ENCODE measurements around the gene CABP2. TPM values are rescaled to one million over a fixed set of nuclear protein-coding genes. Genes with fewer than 3 reads are reported as not detected.
"Not testable (repeated sequence)": the region's sequence is repeated elsewhere in the genome, so short reads cannot be mapped to it uniquely, and the experiment has no call there.

Gene CABP2
- total and polyA plus RNA-seq, 5 donors = not detected

DNA sequence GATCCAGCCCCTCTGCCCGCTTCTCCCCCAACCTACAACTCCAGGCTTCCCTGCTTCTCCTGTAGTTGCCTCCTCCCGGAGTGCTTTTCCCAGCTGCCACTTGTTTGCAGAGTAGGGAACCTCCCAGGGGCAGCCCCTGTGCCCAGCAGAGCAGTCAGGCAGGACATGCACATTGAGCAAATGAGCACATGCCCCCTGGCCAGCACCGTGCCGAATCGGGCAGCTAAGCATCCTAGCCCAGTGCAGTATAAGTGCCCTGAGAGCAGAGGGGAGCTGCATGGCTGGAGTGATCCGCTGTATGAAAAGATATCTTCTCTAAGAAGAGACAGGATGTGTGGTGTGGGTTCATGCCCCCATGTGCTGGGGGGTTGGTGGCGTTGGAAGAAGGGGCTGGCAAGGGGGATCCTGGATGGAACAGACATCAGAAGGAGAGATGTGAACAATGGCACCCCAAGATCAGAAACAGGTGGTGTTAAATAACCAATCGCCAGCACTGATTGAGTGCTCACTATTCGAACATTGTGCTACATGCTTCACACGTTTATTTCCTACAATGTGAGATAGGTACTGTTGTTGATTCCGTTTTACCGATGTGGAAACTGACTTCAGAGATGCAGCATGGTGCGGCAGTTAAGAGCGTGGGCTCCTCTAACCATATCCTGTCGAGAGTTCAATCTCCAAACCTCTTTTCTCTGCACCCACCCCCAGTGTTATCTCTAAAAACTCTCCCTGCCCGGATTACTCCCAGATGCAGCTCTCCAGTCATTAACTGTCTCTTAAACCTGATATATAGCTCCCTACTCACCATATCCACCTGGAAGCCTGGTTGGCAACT is 39.2 kb downstream of the CABP2 start:
- H3K4me1 ChIP-seq (ENCODE audit: control insufficient read depth, insufficient read depth, low read length) = peaks cover 14% of the 10 kb centered on the region
- no peak overlapping the region for H3K4me3 ChIP-seq (ENCODE audit: low read length)
- ATAC-seq (no peak), DNase-seq (peak in 1 of 3 donors; percentile 30)
- WGBS = 85% methylated on average over 16 of the region's 16 CpGs
- H3K27ac ChIP-seq (ENCODE audit: low read length) = no peak overlapping the region
- H3K9me3 ChIP-seq (ENCODE audit: control insufficient read depth, low read length) = no peaks in the 10 kb centered on the region
- intact Hi-C loops (cut with DNase I) = no loop called here
- no peaks in the 10 kb centered on the region for H3K27me3 ChIP-seq (ENCODE audit: control insufficient read depth, insufficient read depth)

DNA sequence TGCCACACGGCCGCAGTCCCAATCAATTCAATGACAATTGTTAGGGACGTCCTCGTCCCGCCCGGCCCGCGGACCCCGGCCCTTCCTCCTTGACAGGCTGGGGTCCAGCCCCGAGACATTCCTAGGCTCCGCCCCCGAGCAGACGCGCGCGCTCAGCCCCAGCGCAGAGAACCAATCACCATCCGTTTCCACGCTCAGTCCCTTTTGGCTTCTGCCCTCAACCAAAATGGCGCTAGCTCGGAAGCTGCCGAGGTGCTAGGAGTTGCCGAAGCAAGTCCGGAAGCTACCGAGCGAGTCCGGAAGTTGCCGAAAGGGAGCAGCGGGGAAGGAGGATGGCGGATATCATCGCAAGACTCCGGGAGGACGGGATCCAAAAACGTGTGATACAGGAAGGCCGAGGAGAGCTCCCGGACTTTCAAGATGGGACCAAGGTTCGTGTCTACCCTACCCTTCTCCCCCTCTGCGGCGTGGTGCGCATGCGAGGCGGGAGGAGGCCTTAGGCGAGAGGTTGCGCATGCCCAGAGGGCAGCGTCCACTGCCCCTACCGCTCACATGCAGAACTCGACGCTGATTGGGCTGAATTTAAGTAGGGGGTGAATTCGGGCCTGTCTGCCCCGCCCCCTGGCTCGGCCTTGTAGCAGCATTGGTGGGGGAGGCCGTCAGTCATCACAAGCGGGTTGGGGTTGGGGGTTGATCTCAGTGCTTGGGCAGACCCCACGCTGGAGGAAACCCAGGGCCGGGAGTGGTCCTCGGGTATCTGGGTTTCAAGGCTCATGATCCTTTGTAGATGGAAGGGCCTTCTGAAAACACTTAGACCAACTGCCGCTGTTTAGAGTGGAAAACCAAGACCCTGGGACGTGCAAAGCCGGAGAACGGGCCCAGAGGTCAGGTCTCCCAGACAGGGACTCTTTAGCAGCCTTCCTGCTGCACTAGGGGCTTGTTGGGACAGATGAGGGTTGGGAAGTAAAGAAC is 40.1 kb downstream of the CABP2 start, which contains the start of gene AIP:
TSS of gene AIP (plus strand) at position 200 of the 972 bp plus-strand sequence. CDS start at position 333, 133 bp downstream.
- intact Hi-C loops (cut with DNase I) = no loop called here
- ATAC-seq = peak; percentile 99
- peak within 1 kb of the TSS; percentile 56 for H3K4me3 ChIP-seq (ENCODE audit: low read length)
- peak; percentile 98 to 99 (median 99) for DNase-seq
- H3K4me1 ChIP-seq (ENCODE audit: control insufficient read depth, insufficient read depth, low read length) = peaks cover 14% of the 10 kb centered on the region
- no peaks in the 10 kb centered on the region for H3K27me3 ChIP-seq (ENCODE audit: control insufficient read depth, insufficient read depth)
- H3K9me3 ChIP-seq (ENCODE audit: control insufficient read depth, low read length) = no peaks in the 10 kb centered on the region
- H3K27ac ChIP-seq (ENCODE audit: low read length) = peak within 1 kb of the TSS; percentile 78
- WGBS = 9% methylated on average over 60 of the region's 60 CpGs

DNA sequence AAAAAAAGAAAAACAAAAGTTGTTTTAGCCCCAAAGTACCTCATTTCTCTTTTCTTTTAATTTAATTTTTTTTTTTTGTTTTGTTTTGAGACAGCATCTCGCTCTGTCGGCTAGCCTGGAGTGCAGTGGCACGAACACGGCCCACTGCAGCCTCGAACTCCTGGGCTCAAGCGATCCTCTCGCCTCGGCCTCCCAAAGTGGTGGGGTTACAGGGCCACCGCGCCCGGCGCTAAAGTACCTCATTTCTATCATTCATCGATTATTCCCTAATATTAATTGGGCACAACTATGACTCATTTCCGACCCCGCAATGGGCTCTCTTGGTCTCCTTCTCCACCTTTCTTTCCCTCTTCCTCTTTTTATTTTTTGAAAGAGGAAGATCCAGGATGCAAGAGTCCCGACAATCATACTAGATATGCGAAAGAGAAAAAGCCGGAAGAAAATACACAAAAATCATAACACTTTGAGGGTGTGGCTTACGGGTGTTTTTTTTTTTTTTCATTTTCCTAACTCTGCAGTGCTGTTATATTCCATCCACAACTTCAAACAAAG is 40.9 kb downstream of the CABP2 start:
- ATAC-seq = peak; percentile 1 to 5
- peaks cover 14% of the 10 kb centered on the region for H3K4me1 ChIP-seq (ENCODE audit: control insufficient read depth, insufficient read depth, low read length)
- H3K9me3 ChIP-seq (ENCODE audit: control insufficient read depth, low read length) = no peaks in the 10 kb centered on the region
- H3K27me3 ChIP-seq (ENCODE audit: control insufficient read depth, insufficient read depth) = no peaks in the 10 kb centered on the region
- H3K4me3 ChIP-seq (ENCODE audit: low read length) = peak overlapping the region; percentile 56
- peak overlapping the region; percentile 76 for H3K27ac ChIP-seq (ENCODE audit: low read length)
- peak in 2 of 3 donors; percentile 51 to 70 for DNase-seq
- intact Hi-C loops (cut with DNase I) = no loop called here
- whole genome bisulfite sequencing = 52% methylated on average over 19 of the region's 19 CpGs

DNA sequence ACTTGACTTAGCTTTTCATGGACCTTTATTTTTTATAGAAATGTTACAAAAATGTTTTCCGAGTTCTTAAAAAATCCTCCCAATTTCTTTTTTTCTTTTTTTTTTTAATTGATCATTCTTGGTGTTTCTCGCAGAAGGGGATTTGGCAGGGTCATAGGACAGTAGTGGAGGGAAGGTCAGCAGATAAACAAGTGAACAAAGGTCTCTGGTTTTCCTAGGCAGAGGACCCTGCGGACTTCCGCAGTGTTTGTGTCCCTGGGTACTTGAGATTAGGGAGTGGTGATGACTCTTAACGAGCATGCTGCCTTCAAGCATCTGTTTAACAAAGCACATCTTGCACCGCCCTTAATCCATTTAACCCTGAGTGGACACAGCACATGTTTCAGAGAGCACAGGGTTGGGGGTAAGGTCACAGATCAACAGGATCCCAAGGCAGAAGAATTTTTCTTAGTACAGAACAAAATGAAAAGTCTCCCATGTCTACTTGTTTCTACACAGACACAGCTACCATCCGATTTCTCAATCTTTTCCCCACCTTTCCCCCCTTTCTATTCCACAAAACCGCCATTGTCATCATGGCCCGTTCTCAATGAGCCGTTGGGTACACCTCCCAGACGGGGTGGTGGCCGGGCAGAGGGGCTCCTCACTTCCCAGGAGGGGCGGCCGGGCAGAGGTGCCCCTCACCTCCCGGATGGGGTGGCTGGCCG is 45.7 kb downstream of the CABP2 start:
- H3K4me3 ChIP-seq (ENCODE audit: low read length); ATAC-seq; H3K4me1 ChIP-seq (ENCODE audit: control insufficient read depth, insufficient read depth, low read length); H3K9me3 ChIP-seq (ENCODE audit: control insufficient read depth, low read length); H3K27ac ChIP-seq (ENCODE audit: low read length); H3K27me3 ChIP-seq (ENCODE audit: control insufficient read depth, insufficient read depth); intact Hi-C loops (cut with DNase I): not testable (repeated sequence)
- peak in 1 of 3 donors; percentile 17 for DNase-seq
- 87% methylated on average over 12 of the region's 16 CpGs for WGBS

DNA sequence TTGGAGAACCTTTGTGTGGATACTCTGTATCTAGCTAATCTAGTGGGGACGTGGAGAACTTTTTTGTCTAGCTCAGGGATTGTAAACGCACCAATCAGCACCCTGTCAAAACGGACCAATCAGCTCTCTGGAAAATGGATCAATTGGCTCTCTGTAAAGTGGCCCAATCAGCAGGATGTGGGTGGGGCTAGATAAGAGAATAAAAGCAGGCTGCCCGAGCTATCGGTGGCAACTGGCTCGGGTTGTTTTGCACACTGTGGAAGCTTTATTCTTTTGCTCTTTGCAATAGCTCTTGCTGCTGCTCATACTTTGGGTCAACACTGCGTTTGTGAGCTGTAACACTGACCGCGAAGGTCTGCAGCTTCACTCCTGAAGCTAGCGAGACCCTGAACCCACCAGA is 46.6 kb downstream of the CABP2 start:
- ATAC-seq; H3K4me3 ChIP-seq (ENCODE audit: low read length); H3K27me3 ChIP-seq (ENCODE audit: control insufficient read depth, insufficient read depth); intact Hi-C loops (cut with DNase I); H3K27ac ChIP-seq (ENCODE audit: low read length); H3K4me1 ChIP-seq (ENCODE audit: control insufficient read depth, insufficient read depth, low read length); H3K9me3 ChIP-seq (ENCODE audit: control insufficient read depth, low read length): not testable (repeated sequence)
- DNase-seq = peak in 1 of 3 donors; percentile 7
- WGBS = 77% methylated on average over 10 of the region's 10 CpGs

DNA sequence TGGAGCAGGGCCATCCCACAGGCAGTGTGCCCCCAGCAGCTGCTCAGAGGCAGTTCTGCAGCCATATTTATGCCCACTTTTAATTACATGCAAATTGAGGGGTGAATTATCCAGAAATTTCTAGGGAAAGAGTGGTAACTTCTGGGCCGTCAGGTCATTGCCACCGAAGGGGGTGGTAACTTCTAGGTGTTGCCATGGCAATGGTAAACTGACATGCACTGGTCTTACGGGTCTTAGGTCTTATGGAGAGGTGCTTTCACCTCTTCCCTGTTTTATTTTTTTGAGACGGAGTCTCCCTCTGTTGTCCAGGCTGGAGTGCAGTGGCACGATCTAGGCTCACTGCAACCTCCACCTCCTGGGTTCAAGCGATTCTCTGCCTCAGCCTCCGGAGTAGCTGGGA is 50.4 kb downstream of the CABP2 start:
- Histone ChIP-seq H3K27ac (ENCODE audit: low read length) (no peak overlapping the region), H3K9me3 (ENCODE audit: control insufficient read depth, low read length) (no peaks in the 10 kb centered on the region), H3K4me3 (ENCODE audit: low read length) (no peak overlapping the region), H3K4me1 (ENCODE audit: control insufficient read depth, insufficient read depth, low read length) (peaks cover 2% of the 10 kb centered on the region), H3K27me3 (ENCODE audit: control insufficient read depth, insufficient read depth) (no peaks in the 10 kb centered on the region)
- intact Hi-C loops (cut with DNase I) = no loop called here
- DNase-seq (no peak), ATAC-seq (no peak)
- WGBS = 75% methylated on average over 7 of the region's 7 CpGs

DNA sequence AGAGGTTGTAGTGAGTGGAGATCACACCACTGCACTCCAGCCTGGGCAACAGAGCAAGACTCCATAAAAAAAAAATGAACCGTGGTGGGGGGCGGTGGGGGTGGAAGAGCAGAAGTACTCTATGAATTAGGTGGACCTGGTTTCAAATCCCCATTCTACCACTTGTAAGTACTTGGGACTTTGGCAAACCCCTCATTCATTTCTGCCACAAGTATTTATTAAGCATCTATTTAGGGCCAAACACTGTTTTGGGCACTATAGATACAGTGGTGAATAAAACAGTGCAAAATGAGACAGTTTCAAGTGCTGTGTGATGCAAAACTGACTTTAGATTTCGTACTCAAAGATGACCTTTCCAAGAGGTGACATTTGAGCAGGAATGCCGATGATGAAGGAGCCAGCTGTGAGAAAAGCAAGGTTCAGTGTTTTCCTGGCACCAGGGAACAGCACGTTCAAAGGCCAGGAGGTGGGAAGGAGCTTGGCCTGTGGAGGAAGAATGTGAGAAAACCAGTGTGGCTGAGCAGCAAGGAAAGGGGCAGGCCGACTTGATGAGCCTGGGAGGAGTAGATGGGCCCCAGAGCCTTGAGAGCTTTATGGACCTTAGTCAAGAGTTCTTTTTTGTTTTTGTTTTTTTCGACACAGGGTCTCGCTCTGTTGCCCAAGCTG is 52.8 kb downstream of the CABP2 start:
- Histone ChIP-seq H3K9me3 (ENCODE audit: control insufficient read depth, low read length) (no peaks in the 10 kb centered on the region), H3K4me3 (ENCODE audit: low read length) (no peak overlapping the region), H3K27ac (ENCODE audit: low read length) (no peak overlapping the region), H3K4me1 (ENCODE audit: control insufficient read depth, insufficient read depth, low read length) (peaks cover 3% of the 10 kb centered on the region), H3K27me3 (ENCODE audit: control insufficient read depth, insufficient read depth) (no peaks in the 10 kb centered on the region)
- intact Hi-C loops (cut with DNase I) = no loop called here
- WGBS = 84% methylated on average over 8 of the region's 8 CpGs
- DNase-seq = peak in 1 of 3 donors; percentile 2
- no peak for ATAC-seq

DNA sequence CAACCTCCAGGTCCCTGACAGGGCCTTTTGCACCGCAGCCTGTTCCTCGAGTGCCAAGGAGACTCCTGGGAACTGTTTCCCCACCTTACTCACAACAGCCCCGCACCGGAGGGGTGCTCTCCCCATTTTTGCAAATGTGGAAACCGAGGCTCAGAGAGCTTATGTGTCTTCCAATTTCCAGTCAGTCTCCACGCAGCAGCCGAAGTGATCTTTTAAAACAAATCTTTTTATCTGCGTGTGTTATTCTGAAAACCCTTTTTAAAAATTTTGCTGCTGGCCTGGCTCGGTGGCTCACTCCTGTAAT is 53.8 kb downstream of the CABP2 start:
- ATAC-seq (no peak), DNase-seq (no peak)
- Histone ChIP-seq H3K9me3 (ENCODE audit: control insufficient read depth, low read length) (no peaks in the 10 kb centered on the region), H3K27me3 (ENCODE audit: control insufficient read depth, insufficient read depth) (no peaks in the 10 kb centered on the region), H3K27ac (ENCODE audit: low read length) (peak overlapping the region; percentile 79), H3K4me3 (ENCODE audit: low read length) (peak overlapping the region; percentile 75), H3K4me1 (ENCODE audit: control insufficient read depth, insufficient read depth, low read length) (peaks cover 3% of the 10 kb centered on the region)
- intact Hi-C loops (cut with DNase I) = loop anchor here in 2 of 4 donors (5.0 to 10.0 kb wide), 2 partner anchors 55 to 67 kb away; partner anchors contain the start of genes CARNS1 (in 1 of the 2), PPP1CA (in 1 of the 2) and TBC1D10C (in 1 of the 2)
- 12% methylated on average over 9 of the region's 9 CpGs for WGBS

Data from right cardiac atrium (tissue), 5 donors.